Heart right ventricle (tissue), 16 donors: ENCODE measurements around the gene SLC15A4. TPM values are rescaled to one million over a fixed set of nuclear protein-coding genes. Genes with fewer than 3 reads are reported as not detected.
A peak's percentile ranks its signal among the peaks of the same experiment; 100 is the strongest.

Source experiments
- ATAC-seq, 8 donors: fragments of 200-7000 bp; cut with Tn5 transposase; one replicate each; pipeline ENCODE4 v1.9.1; 2020; ENCODE audit warnings: mild to moderate bottlenecking in 8 of 8, moderate library complexity in 8 of 8, moderate number of reproducible peaks in 1 of 8
- DNase-seq, 2 donors: peaks; one replicate each; pipeline ENCODE4 v3.0.0-alpha.2; 2020
- H3K27ac ChIP-seq, 10 donors: fragments of 200-600 bp; sonication (generic) in 2 of 10; one replicate each; pipeline versions ENCODE4 v1.5.0 to v1.8.0; 2020 to 2022; ENCODE audit warnings: mild to moderate bottlenecking in 3 of 10
- H3K27me3 ChIP-seq, 7 donors: fragments of 200-600 bp; one replicate each; pipeline ENCODE4 v1.8.0; 2021 to 2022; ENCODE audit warnings: mild to moderate bottlenecking in 2 of 7
- H3K36me3 ChIP-seq, 9 donors: fragments of 200-600 bp; sonication (generic) in 1 of 9; one replicate each; pipeline versions ENCODE4 v1.5.0 to v1.8.0; 2020 to 2022; ENCODE audit warnings: mild to moderate bottlenecking in 2 of 9
- H3K4me1 ChIP-seq, 9 donors: fragments of 200-600 bp; sonication (generic) in 1 of 9; one replicate each; pipeline versions ENCODE4 v1.5.0 to v1.8.0; 2020 to 2022; ENCODE audit warnings: mild to moderate bottlenecking in 4 of 9
- H3K4me3 ChIP-seq, 10 donors: fragments of 200-600 bp; sonication (generic) in 2 of 10; one replicate each; pipeline versions ENCODE4 v1.5.0 to v1.8.0; 2020 to 2022; ENCODE audit warnings: mild to moderate bottlenecking in 7 of 10, moderate library complexity in 2 of 10
- H3K9me3 ChIP-seq, 11 donors: fragments of 200-600 bp in 10 of 11; sonication (generic) in 2 of 11; one replicate each; pipeline versions ENCODE4 v1.5.0 to v1.8.0; 2013 to 2022; ENCODE audit warnings: mild to moderate bottlenecking in 2 of 11, control low read depth in 1 of 11, moderate library complexity in 1 of 11
- WGBS, 2 donors: extraction: QIAGEN DNeasy Blood & Tissue Kit; methylation state at CpG; one replicate each; pipeline ENCODE4 v1.1.7; 2013; ENCODE audit warnings: inconsistent platforms in 1 of 2; 5-methylcytosine and 5-hydroxymethylcytosine counted together
- intact Hi-C, 10 donors: fragments of 100-400 bp; cut with DNase I; formaldehyde crosslinking; loops; one replicate each; pipeline versions ENCODE4 v1.11.1 to v1.14.2; 2022
- polyA plus RNA-seq, 2 donors: library from polyadenylated mRNA; stranded (reverse); fragments of 200-250 nt; gene quantifications; one replicate each; pipeline ENCODE4 v1.2.3, GENCODE V29; 2013
- total RNA-seq, 10 donors: library from RNA; stranded (reverse); fragmentation: NEBNext Ultra II Directional in 3 of 10; extraction: Animal tissue kit (Norgen Biotek cat#: 25700) in 3 of 10; gene quantifications; one replicate each; pipeline versions ENCODE4 v1.2.1 to v1.2.4, GENCODE V29; 2021 to 2023
- TF ChIP-seq, protein P1 (sequence below), 9 donors: fragments of 200-600 bp; sonication (generic) in 2 of 9; IDR thresholded peaks; one replicate each; pipeline versions ENCODE4 v1.5.0 to v1.8.0; 2021 to 2022; ENCODE audit warnings: antibody characterized with exemption in 9 of 9, mild to moderate bottlenecking in 5 of 9, moderate library complexity in 1 of 9
- donor health status: Arrhythmogenic right ventricular cardiomyopathy.
- donor health status: ischemic (EF 13 %, LVEDD 7.1; RV severe dilation, severe dysfunction).
- donor health status: healthy with polysubstance abuse.
- donor health status: DM: no; HTN: yes; CAD: no.
- donor health status: DM: no; HTN: no; CAD: no.
- donor health status: ischemic (EF 25% LVEDD 6.9; RV normal size, moderate dysfunction).
- donor health status: ischemic (EF 25% LVEDD 5.7; RV mildly dilated, moderate dysfunction).
- donor health status: healthy.
- donor health status: DM: yes; HTN: yes; CAD: no.
- donor health status: Ischemic cardiomyopathy.
- donor health status: ischemic (EF 35%, LVEDD 5.7; RV mildly dilated, moderate dysfunction).
- donor health status: nonischemic (EF 11% LVEDD 7.7; RV severe dilation, severe dysfunction).
- donor health status: DM: yes; HTN: yes; CAD: no.
- donor health status: PGD.
- donor health status: ischemic (EF 29% LVEDD 5.4; RV normal size, mild dysfunction).
- donor health status: nonischemic (EF 23%, LVEDD 6.1; RV moderate dilation, normal function).

The SLC15A4 gene
- total and polyA plus RNA-seq, 12 donors, result 14.3 to 23.7 (median 15.5) TPM

DNA sequence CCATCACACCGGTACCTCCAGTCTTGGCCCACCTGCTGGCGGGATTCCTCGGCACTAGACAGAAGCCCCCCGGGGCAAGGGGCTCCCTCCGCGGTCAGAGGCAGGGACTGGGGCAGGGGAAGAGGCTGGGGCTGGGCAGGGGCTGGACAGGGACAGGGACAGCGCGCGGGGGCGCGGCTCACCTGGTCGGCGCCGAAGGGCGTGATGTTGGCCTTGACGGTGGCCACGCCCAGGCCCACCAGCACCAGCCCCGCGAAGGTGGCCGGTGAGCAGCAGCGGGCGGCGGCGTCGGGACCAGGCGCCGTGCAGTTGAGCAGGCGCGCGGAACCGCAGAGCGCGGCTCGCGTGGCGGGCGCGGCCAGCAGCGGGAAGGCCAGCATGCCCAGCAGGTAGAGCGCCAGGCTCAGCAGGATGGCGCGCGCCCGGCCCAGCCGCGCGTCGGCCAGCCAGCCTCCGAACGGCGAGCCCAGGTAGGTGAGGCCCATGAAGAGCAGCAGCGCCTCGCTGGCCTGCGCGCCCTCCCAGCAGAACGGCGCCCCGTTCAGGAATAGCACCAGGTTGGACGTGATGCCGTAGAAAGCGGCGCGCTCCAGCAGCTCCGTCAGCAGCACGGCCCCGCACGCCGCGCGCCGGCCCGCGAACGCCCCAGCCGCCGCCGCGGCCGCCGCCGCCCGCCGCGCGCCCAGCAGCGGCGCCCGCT, 392 bp downstream of the SLC15A4 start:
- intact Hi-C loops, result no loop called here
- peak overlapping the region; percentile 25 to 96 (median 86) for H3K4me3 ChIP-seq
- peak overlapping the region in 9 of 10 donors; percentile 53 to 95 (median 85) for H3K27ac ChIP-seq
- peak in 6 of 8 donors; percentile 1 to 34 (median 11) for ATAC-seq
- peak in 1 of 2 donors; percentile 29 for DNase-seq
- H3K9me3 ChIP-seq, result peaks cover 0 to 9% (median 0%) of the 10 kb centered on the region in 11 donors
- H3K27me3 ChIP-seq, result no peaks in the 10 kb centered on the region
- 0% methylated on average over 65 to 87 of the region's 88 CpGs for WGBS, 2 donors
- TF ChIP-seq, protein P1, sequence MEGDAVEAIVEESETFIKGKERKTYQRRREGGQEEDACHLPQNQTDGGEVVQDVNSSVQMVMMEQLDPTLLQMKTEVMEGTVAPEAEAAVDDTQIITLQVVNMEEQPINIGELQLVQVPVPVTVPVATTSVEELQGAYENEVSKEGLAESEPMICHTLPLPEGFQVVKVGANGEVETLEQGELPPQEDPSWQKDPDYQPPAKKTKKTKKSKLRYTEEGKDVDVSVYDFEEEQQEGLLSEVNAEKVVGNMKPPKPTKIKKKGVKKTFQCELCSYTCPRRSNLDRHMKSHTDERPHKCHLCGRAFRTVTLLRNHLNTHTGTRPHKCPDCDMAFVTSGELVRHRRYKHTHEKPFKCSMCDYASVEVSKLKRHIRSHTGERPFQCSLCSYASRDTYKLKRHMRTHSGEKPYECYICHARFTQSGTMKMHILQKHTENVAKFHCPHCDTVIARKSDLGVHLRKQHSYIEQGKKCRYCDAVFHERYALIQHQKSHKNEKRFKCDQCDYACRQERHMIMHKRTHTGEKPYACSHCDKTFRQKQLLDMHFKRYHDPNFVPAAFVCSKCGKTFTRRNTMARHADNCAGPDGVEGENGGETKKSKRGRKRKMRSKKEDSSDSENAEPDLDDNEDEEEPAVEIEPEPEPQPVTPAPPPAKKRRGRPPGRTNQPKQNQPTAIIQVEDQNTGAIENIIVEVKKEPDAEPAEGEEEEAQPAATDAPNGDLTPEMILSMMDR (IDR thresholded peaks at IDR 0.05), result no peak
- H3K4me1 ChIP-seq, result peaks cover 5 to 57% (median 53%) of the 10 kb centered on the region in 9 donors
- peaks cover 0 to 5% (median 0%) of the 10 kb centered on the region in 9 donors for H3K36me3 ChIP-seq

DNA sequence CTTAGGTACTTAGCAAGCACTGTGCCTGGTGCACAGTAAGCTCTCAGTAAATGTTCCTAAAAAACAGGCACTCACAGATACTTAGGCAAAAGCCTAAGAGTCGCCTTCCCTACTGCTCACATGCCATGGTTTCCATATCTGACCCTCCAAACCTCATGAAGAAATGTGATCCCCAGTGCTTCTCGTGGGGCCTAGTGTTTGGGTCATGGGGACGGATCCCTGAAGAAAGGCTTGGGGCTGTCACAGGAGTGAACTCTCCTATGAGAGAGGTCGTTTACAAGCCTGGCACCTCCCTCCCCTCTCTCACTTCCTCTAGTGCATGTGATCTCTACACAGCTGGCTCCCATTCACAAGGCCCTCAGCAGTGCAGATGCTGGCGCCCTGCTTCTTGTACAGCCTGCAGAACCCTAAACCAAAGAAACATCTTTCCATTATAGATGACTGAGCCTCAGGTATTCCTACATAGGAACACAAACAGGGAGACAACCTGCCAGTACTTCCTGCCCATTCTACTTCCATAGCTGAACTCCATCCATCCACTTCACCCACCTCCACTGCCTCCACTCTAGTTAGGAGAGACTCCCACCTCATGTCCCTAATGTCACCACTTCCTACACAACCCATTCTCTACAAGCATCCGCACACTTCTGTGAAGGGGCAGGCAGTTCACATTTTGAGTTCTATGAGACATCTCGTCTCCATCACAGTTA, 2.9 kb downstream of the SLC15A4 start:
- DNase-seq (peak; percentile 30 to 60), ATAC-seq (peak in 5 of 8 donors; percentile 24 to 46 (median 35))
- Histone ChIP-seq H3K9me3 (no peaks in the 10 kb centered on the region), H3K27me3 (no peaks in the 10 kb centered on the region), H3K36me3 (peaks cover 0 to 5% (median 0%) of the 10 kb centered on the region in 9 donors), H3K27ac (peak overlapping the region in 6 of 10 donors; percentile 61 to 90 (median 86)), H3K4me3 (no peak overlapping the region), H3K4me1 (peaks cover 11 to 82% (median 78%) of the 10 kb centered on the region in 9 donors)
- WGBS, 2 donors, result 59 to 64% methylated on average over 7 of the region's 7 CpGs
- TF ChIP-seq, protein P1 (IDR thresholded peaks at IDR 0.05), result no peak
- intact Hi-C loops, result no loop called here

DNA sequence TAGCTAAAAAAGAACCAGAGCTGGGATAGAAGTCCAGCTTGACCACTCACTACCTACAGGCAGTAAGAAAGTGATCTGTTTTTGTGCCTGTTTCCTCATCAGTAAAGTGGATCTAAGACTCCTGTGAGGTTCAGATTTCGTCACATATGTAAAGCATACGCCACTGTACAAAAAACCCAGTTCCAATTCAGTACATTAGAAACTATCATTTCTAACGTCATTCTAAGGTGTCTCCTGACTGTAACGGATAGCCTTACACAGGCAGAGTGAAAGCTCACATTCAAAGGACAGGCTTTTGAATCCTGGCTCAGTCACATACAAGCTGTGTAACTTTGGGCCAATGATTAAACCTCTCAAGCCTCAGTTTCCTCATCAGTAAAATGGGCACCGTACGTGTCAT, 3.5 kb downstream of the SLC15A4 start:
- Histone ChIP-seq H3K4me3 (no peak overlapping the region), H3K9me3 (no peaks in the 10 kb centered on the region), H3K27ac (peak overlapping the region in 6 of 10 donors; percentile 73 to 90 (median 86)), H3K27me3 (no peaks in the 10 kb centered on the region), H3K36me3 (peaks cover 0 to 5% (median 0%) of the 10 kb centered on the region in 9 donors), H3K4me1 (peaks cover 12 to 88% (median 84%) of the 10 kb centered on the region in 9 donors)
- DNase-seq (no peak), ATAC-seq (no peak)
- WGBS, 2 donors, result 92 to 94% methylated on average over 6 of the region's 6 CpGs
- TF ChIP-seq, protein P1 (IDR thresholded peaks at IDR 0.05), result no peak
- intact Hi-C loops, result no loop called here

DNA sequence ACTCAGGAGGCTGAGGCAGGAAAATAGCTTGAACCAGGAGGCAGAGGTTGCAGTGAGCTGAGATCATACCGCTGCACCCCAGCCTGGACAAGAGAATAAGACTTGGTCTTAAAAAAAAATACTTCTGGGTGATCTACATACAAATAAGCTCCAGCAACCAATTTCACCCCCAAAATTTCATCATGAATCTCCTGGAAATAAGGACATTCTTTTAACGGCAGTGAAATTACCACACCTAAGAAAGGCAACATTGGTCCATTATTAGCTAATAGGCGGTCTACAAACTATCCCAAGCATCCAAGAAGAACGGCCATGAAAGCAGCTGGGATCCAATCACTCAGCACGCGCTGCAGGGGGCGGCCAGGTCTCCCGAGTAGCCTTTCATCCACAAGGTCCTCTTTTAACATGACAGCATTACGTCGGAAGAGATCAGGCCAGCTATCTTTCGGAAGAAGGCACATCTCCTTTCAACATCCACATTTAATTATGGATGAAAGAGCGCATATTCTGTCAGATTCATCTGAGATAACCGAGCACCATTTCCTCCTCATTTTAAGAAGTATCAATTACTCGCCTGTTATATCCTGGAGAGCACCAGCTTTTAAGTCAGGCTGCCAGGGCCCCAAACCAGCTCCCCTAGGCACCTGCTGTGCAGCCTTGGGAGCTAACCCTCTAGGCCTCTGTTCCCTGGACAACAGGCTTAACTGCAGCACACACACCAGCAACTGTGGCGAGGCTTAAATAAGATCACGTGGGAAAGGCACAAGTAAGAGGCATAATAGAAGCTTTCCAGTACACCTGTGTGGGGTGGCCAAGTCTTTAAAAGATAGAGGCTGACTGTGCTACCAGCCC, 4.2 kb downstream of the SLC15A4 start:
- intact Hi-C loops, result no loop called here
- peaks cover 12 to 90% (median 83%) of the 10 kb centered on the region in 9 donors for H3K4me1 ChIP-seq

More for the DNA sequence above, 4.2 kb downstream of the SLC15A4 start:
- TF ChIP-seq, protein P1 (IDR thresholded peaks at IDR 0.05), result no peak
- peaks cover 0 to 12% (median 0%) of the 10 kb centered on the region in 9 donors for H3K36me3 ChIP-seq
- H3K27me3 ChIP-seq, result no peaks in the 10 kb centered on the region
- ATAC-seq (no peak), DNase-seq (no peak)
- no peaks in the 10 kb centered on the region for H3K9me3 ChIP-seq
- no peak overlapping the region for H3K4me3 ChIP-seq
- H3K27ac ChIP-seq, result peak overlapping the region in 8 of 10 donors; percentile 62 to 90 (median 86)
- 78 to 81% methylated on average over 16 of the region's 16 CpGs for WGBS, 2 donors
